B cell (primary cell): Measurements from ENCODE around the gene DEF6. TPM values are rescaled to one million over a fixed set of nuclear protein-coding genes. Genes with fewer than 3 reads are reported as not detected.
A peak's percentile ranks its signal among the peaks of the same experiment; 100 is the strongest.

Experiments used
- ATAC-seq: fragments of 200-7000 bp; cut with Tn5 transposase; one replicate; pipeline ENCODE4 v1.10.0; 2021; ENCODE audit warnings: low read depth, mild to moderate bottlenecking, moderate number of reproducible peaks, moderate library complexity
- CTCF ChIA-PET: fragments of 350-600 bp; sonication (Branson Sonifier 250); formaldehyde crosslinking; loops from one replicate; lab custom pipeline; 2021; ENCODE audit warnings: antibody characterized with exemption, inconsistent platforms; lab: Charles Lee
- POLR2A ChIA-PET: fragments of 350-600 bp; sonication (Branson Sonifier 250); formaldehyde crosslinking; loops from one replicate; lab custom pipeline; 2021; ENCODE audit warnings: antibody characterized with exemption; lab: Charles Lee
- DNase-seq: peaks from one replicate; pipeline ENCODE4 v3.0.0; 2013
- H2AFZ ChIP-seq: 2 replicates; pipeline ENCODE4 v1.6.1; 2012; ENCODE audit warnings: mild to moderate bottlenecking, low read depth, low read length; ENCODE audit not compliant: insufficient read depth, poor library complexity, severe bottlenecking
- H3K27ac ChIP-seq, 2 donors: 1 replicate in 1 of 2; 2 replicates in 1 of 2; pipeline ENCODE4 v1.5.1; 2012 to 2013; ENCODE audit warnings: low read length in 2 of 2, mild to moderate bottlenecking in 2 of 2, moderate library complexity in 1 of 2
- H3K27me3 ChIP-seq, 4 experiments: fragments of 200-600 bp in 1 of 4; sonication (generic) in 1 of 4; replicated peaks in 1 of 4; 1 replicate in 2 of 4; 2 replicates in 2 of 4; pipeline versions ENCODE4 v1.6.1 to v1.7.0; 2013 to 2016; ENCODE audit warnings: low read length in 3 of 4, mild to moderate bottlenecking in 2 of 4, mixed read lengths in 1 of 4, moderate library complexity in 1 of 4; ENCODE audit not compliant: insufficient read depth in 4 of 4, control insufficient read depth in 3 of 4; ENCODE audit errors: control extremely low read depth in 1 of 4
- H3K36me3 ChIP-seq, 2 experiments: replicated peaks in 1 of 2; 1 replicate in 1 of 2; 2 replicates in 1 of 2; pipeline versions ENCODE4 v1.6.1 to v1.7.1; 2013; ENCODE audit warnings: low read length in 1 of 2; ENCODE audit not compliant: insufficient read depth in 2 of 2, control insufficient read depth in 1 of 2; ENCODE audit errors: control extremely low read depth in 1 of 2, extremely low read depth in 1 of 2
- H3K4me1 ChIP-seq, 2 donors: fragments of 200-600 bp in 1 of 2; sonication (generic) in 1 of 2; 1 replicate in 1 of 2; 2 replicates in 1 of 2; pipeline versions ENCODE4 v1.5.1 to v1.6.1; 2013 to 2017; ENCODE audit warnings: low read length in 2 of 2; ENCODE audit not compliant: control insufficient read depth in 2 of 2, insufficient read depth in 2 of 2
- H3K4me2 ChIP-seq: replicated peaks from 2 replicates; pipeline ENCODE3; 2012; ENCODE audit warnings: mild to moderate bottlenecking, low read depth, low read length; ENCODE audit not compliant: poor library complexity, severe bottlenecking
- H3K4me3 ChIP-seq, 5 experiments: fragments of 200-600 bp in 1 of 5; sonication (generic) in 1 of 5; 1 replicate in 3 of 5; 2 replicates in 2 of 5; pipeline versions ENCODE4 v1.5.1 to v1.7.0; 2011 to 2016; ENCODE audit warnings: low read length in 4 of 5, mild to moderate bottlenecking in 4 of 5, low read depth in 2 of 5, control low read depth in 1 of 5, moderate library complexity in 1 of 5; ENCODE audit not compliant: insufficient read depth in 1 of 5; ENCODE audit errors: control extremely low read depth in 1 of 5, extremely low read depth in 1 of 5
- H3K79me2 ChIP-seq: fragments of 200-600 bp; sonication (generic); one replicate; pipeline ENCODE4 v1.6.0; 2016; ENCODE audit warnings: low read length; ENCODE audit not compliant: control insufficient read depth, insufficient read depth
- H3K9ac ChIP-seq: fragments of 200-600 bp; sonication (generic); 2 replicates; pipeline ENCODE4 v1.6.1; 2017; ENCODE audit warnings: mild to moderate bottlenecking, low read length, moderate library complexity
- H3K9me3 ChIP-seq, 3 donors: one replicate each; pipeline versions ENCODE4 v1.6.1 to v1.7.1; 2013; ENCODE audit warnings: low read length in 2 of 3; ENCODE audit not compliant: control insufficient read depth in 2 of 3, insufficient read depth in 1 of 3; ENCODE audit errors: control extremely low read depth in 1 of 3
- H4K20me1 ChIP-seq: 2 replicates; pipeline ENCODE4 v1.6.0; 2012; ENCODE audit warnings: mild to moderate bottlenecking, low read length; ENCODE audit not compliant: insufficient read depth, control insufficient read depth, poor library complexity, severe bottlenecking
- H3K27ac Mint-ChIP-seq: one replicate; pipeline ENCODE4 v1.8.0; 2021; ENCODE audit warnings: mixed read lengths
- H3K27me3 Mint-ChIP-seq: one replicate; pipeline ENCODE4 v1.8.0; 2021; ENCODE audit warnings: mixed read lengths
- H3K4me1 Mint-ChIP-seq: one replicate; pipeline ENCODE4 v1.8.0; 2021; ENCODE audit warnings: mixed read lengths
- H3K4me3 Mint-ChIP-seq: one replicate; pipeline ENCODE4 v1.8.0; 2021; ENCODE audit warnings: mixed read lengths
- H3K9me3 Mint-ChIP-seq: one replicate; pipeline ENCODE4 v1.8.0; 2022; ENCODE audit warnings: mixed read lengths; ENCODE audit not compliant: insufficient read depth
- CTCF ChIP-seq: fragments of 200-600 bp; IDR thresholded peaks from one replicate; pipeline ENCODE4 v1.8.0; 2022; ENCODE audit warnings: antibody characterized with exemption, mild to moderate bottlenecking
- EZH2 ChIP-seq: IDR thresholded peaks from 2 replicates; pipeline ENCODE4 v1.6.1; 2012; ENCODE audit warnings: borderline replicate concordance, low read depth, mild to moderate bottlenecking, moderate library complexity, low read length; ENCODE audit not compliant: insufficient read depth, poor library complexity, severe bottlenecking
- WGBS: methylation state at CpG from one replicate; pipeline ENCODE4 v1.1.5; 2013; ENCODE audit warnings: missing lambda C conversion rate; ENCODE audit not compliant: insufficient coverage; 5-methylcytosine and 5-hydroxymethylcytosine counted together
- intact Hi-C: fragments of 100-400 bp; cut with micrococcal nuclease; formaldehyde crosslinking; loops from one replicate; pipeline ENCODE4 v1.10.0; 2022
- polyA minus RNA-seq: library from RNA; depleted of rRNA, polyadenylated mRNA; stranded (reverse); fragments of >200 nt; gene quantifications from 2 replicates; pipeline ENCODE4 v1.2.3, GENCODE V29; 2012
- polyA plus RNA-seq: library from polyadenylated mRNA; depleted of rRNA; stranded (reverse); fragments of >200 nt; gene quantifications from 2 replicates; pipeline ENCODE4 v1.2.3, GENCODE V29; 2012
- total RNA-seq, 2 donors: library from RNA; stranded (reverse); fragments of 120-200 nt in 1 of 2; gene quantifications; 1 replicate in 1 of 2; 2 replicates in 1 of 2; pipeline versions ENCODE4 v1.2.3 to v1.2.4, GENCODE V29; 2013 to 2022

The DEF6 gene, protein sequence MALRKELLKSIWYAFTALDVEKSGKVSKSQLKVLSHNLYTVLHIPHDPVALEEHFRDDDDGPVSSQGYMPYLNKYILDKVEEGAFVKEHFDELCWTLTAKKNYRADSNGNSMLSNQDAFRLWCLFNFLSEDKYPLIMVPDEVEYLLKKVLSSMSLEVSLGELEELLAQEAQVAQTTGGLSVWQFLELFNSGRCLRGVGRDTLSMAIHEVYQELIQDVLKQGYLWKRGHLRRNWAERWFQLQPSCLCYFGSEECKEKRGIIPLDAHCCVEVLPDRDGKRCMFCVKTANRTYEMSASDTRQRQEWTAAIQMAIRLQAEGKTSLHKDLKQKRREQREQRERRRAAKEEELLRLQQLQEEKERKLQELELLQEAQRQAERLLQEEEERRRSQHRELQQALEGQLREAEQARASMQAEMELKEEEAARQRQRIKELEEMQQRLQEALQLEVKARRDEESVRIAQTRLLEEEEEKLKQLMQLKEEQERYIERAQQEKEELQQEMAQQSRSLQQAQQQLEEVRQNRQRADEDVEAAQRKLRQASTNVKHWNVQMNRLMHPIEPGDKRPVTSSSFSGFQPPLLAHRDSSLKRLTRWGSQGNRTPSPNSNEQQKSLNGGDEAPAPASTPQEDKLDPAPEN
- 105 and 116 TPM in 2 replicates for total RNA-seq
- 92.6 TPM for total RNA-seq (2013)
- 159 and 172 TPM in 2 replicates for polyA plus RNA-seq
- 107 and 135 TPM in 2 replicates for polyA minus RNA-seq

DNA sequence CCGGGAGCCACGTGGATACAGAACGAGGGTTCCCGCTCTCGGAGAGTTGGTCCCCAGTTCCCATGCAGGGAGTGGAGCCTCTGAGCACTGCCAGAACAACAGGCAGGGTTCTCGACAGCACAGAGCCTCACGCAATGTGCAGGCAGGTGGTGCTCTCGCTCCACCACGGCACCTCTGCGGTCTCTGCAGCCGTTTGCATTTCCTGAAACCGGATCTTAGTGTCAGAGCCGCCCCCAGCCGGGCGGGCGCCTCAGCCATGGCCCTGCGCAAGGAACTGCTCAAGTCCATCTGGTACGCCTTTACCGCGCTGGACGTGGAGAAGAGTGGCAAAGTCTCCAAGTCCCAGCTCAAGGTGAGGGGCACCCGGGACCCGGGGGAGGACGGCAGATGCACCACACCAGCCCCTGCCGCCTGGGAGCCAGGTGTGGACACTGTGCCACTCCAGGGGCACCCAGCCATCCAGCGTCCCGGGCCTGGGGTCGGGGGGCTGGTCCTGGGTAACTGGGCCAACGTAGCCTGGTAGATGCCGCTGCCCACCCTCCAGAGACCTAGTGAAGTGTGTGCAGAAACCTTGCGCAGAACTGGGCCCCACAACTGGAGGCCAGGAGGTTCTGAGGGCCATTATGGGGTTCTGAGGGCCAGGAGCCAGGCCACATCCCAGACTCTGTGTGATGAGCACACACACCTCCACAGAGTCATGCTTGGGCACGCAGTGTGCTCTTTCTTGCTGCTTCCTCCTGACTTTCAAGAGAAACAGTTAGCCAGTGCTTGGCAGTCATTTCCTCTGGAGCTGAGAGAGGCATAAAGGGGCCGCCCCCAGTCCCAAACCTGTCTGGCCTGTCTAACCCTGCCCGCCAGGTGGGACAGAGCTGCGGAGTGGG lies at the start of gene DEF6:
Gene DEF6, plus strand, starts transcription at position 218 of the 881 bp plus-strand sequence. Its CDS starts 39 bp downstream, at position 257.
- Histone ChIP-seq H3K4me2 (peak within 1 kb of the TSS; percentile 95), H3K27ac (peak within 1 kb of the TSS; percentile 87 to 98), H3K4me3 (peak within 1 kb of the TSS; percentile 79 to 97 (median 95)), H3K27me3 (no peaks in the 10 kb centered on the region), H3K9me3 (no peaks in the 10 kb centered on the region), H3K4me1 (peaks cover 48 to 54% of the 10 kb centered on the region in 2 donors), H3K36me3 (peaks cover 0 to 29% of the 10 kb centered on the region in 2 experiments), H3K9ac (peak within 1 kb of the TSS; percentile 92), H4K20me1 (no peaks in the 10 kb centered on the region), H2AFZ (peak within 1 kb of the TSS; percentile 64), H3K79me2 (peaks cover 50% of the 10 kb centered on the region)
- H3K4me3 Mint-ChIP-seq = peak within 1 kb of the TSS; percentile 82
- no peaks in the 10 kb centered on the region for H3K9me3 Mint-ChIP-seq
- H3K27me3 Mint-ChIP-seq = no peaks in the 10 kb centered on the region
- peak within 1 kb of the TSS; percentile 97 for H3K27ac Mint-ChIP-seq
- peak; percentile 91 for DNase-seq
- CTCF ChIA-PET = interaction anchor here (1.0 to 13.2 kb wide), 19 partner anchors 9 to 439 kb away, joined by 3 to 301 read pairs (median 10); partner anchors contain the start of genes ARMC12, FANCE, PPARD and RPL10A
- TF ChIP-seq EZH2 (no peak), CTCF (peak; percentile 97)
- POLR2A ChIA-PET = interaction anchor here (0.6 kb wide), 3 partner anchors 30 to 688 kb away, joined by 3 to 4 read pairs (median 3); partner anchors contain the start of gene FANCE
- peaks cover 50% of the 10 kb centered on the region for H3K4me1 Mint-ChIP-seq
- intact Hi-C loops = loop anchor here (1.0 to 2.0 kb wide), 7 partner anchors 13 to 439 kb away; partner anchors contain the start of genes ARMC12, PPARD and RPL10A
- ATAC-seq = peak; percentile 74
- WGBS = 1% methylated on average over 33 of the region's 35 CpGs
